GM21390 (cell line): ENCODE results near the gene ANKRD9.

Experiments used
- ATAC-seq: cut with Tn5 transposase; IDR thresholded peaks from one replicate; pipeline ENCODE4 v1.9.1; 2021; ENCODE audit not compliant: unreplicated experiment

The ANKRD9 gene

GRCh38 chr14:102499401-102500157 is 10.0 kb downstream of the ANKRD9 start:
- ATAC-seq = no peak

- no peak for ATAC-seq
Measured at GRCh38 chr14:102498678-102499265, 10.8 kb downstream of the ANKRD9 start.

GRCh38 chr14:102497998-102498677 is 11.4 kb downstream of the ANKRD9 start:
- no peak for ATAC-seq

GRCh38 chr14:102496958-102497744 is 12.4 kb downstream of the ANKRD9 start:
- ATAC-seq = no peak

- no peak for ATAC-seq
Measured at GRCh38 chr14:102496331-102496691, 13.3 kb downstream of the ANKRD9 start.

GRCh38 chr14:102495491-102496330 is 13.9 kb downstream of the ANKRD9 start:
- no peak for ATAC-seq

- ATAC-seq = no peak
Measured at GRCh38 chr14:102493585-102493984, 16.0 kb downstream of the ANKRD9 start.

- no peak for ATAC-seq
Measured at GRCh38 chr14:102493096-102493495, 16.5 kb downstream of the ANKRD9 start.

GRCh38 chr14:102492531-102492910 is 17.1 kb downstream of the ANKRD9 start:
- no peak for ATAC-seq

- ATAC-seq = no peak
Measured at GRCh38 chr14:102491786-102492530, 17.6 kb downstream of the ANKRD9 start.

- no peak for ATAC-seq
Measured at GRCh38 chr14:102491366-102491765, 18.2 kb downstream of the ANKRD9 start.

GRCh38 chr14:102490456-102490855 is 19.1 kb downstream of the ANKRD9 start:
- no peak for ATAC-seq

GRCh38 chr14:102487204-102487577 is 22.4 kb downstream of the ANKRD9 start:
- ATAC-seq = no peak

- no peak for ATAC-seq
Measured at GRCh38 chr14:102486513-102487203, 22.9 kb downstream of the ANKRD9 start.

GRCh38 chr14:102485693-102486512 is 23.7 kb downstream of the ANKRD9 start:
- no peak for ATAC-seq

- ATAC-seq = no peak
Measured at GRCh38 chr14:102484316-102484715, 25.3 kb downstream of the ANKRD9 start.

GRCh38 chr14:102481791-102482238 is 27.8 kb downstream of the ANKRD9 start:
- ATAC-seq = no peak

- ATAC-seq = no peak
Measured at GRCh38 chr14:102481371-102481770, 28.2 kb downstream of the ANKRD9 start.
